Transverse colon (tissue), 4 donors: ENCODE results near the gene FAM9C. TPM values are rescaled to one million over a fixed set of nuclear protein-coding genes. Genes with fewer than 3 reads are reported as not detected.

Experiments
- DNase-seq: peaks from one replicate; pipeline ENCODE4 v3.0.0-alpha.2; 2019
- H3K27ac ChIP-seq, 4 donors: fragments of 200-600 bp; sonication (generic); 2 replicates each; pipeline ENCODE4 v1.5.1; 2016 to 2018; ENCODE audit warnings: inconsistent platforms in 4 of 4
- H3K27me3 ChIP-seq: fragments of 200-600 bp; sonication (generic); 2 replicates; pipeline ENCODE4 v1.5.1; 2017; ENCODE audit warnings: inconsistent platforms
- H3K36me3 ChIP-seq, 4 donors: fragments of 200-600 bp; sonication (generic); 2 replicates each; pipeline ENCODE4 v1.5.1; 2017 to 2019; ENCODE audit warnings: inconsistent platforms in 4 of 4
- H3K4me1 ChIP-seq, 4 donors: fragments of 200-600 bp; sonication (generic); 2 replicates each; pipeline ENCODE4 v1.5.1; 2017 to 2020; ENCODE audit warnings: inconsistent platforms in 4 of 4
- H3K4me3 ChIP-seq, 4 donors: fragments of 200-600 bp; sonication (generic); 1 replicate in 1 of 4; 2 replicates in 3 of 4; pipeline versions ENCODE4 v1.5.1 to v1.6.1; 2017 to 2019; ENCODE audit warnings: inconsistent platforms in 4 of 4
- H3K9me3 ChIP-seq, 2 donors: fragments of 200-600 bp; sonication (generic); 2 replicates each; pipeline ENCODE4 v1.5.1; 2017 to 2019; ENCODE audit warnings: inconsistent platforms in 2 of 2
- EP300 ChIP-seq: sonication (generic); formaldehyde crosslinking; IDR thresholded peaks from one replicate; pipeline ENCODE4 v1.6.1; 2017; ENCODE audit warnings: antibody characterized with exemption, low read depth
- POLR2A ChIP-seq: fragments of 450-650 bp; IDR thresholded peaks from one replicate; pipeline ENCODE4 v1.6.1; 2016; ENCODE audit warnings: antibody characterized with exemption, mild to moderate bottlenecking, moderate library complexity
- POLR2AphosphoS5 ChIP-seq, 3 donors: sonication (generic); formaldehyde crosslinking; IDR thresholded peaks; one replicate each; pipeline ENCODE4 v1.6.1; 2016; ENCODE audit warnings: antibody characterized with exemption in 3 of 3
- WGBS, 2 donors: methylation state at CpG; one replicate each; pipeline ENCODE4 v1.1.5; 2018; ENCODE audit warnings: low coverage in 1 of 2; 5-methylcytosine and 5-hydroxymethylcytosine counted together
- in situ Hi-C, 4 donors: fragments of 200-750 bp; cut with MboI; loops; one replicate each; pipeline versions ENCODE4 v1.15.0 to v1.15.1; 2017; ENCODE audit warnings: low sequenced_read_pairs in 3 of 4, low pct_ligation_motif_present in 1 of 4, low pct_unique_long_range_greater_than_20kb in 1 of 4
- intact Hi-C: fragments of 100-400 bp; cut with DNase I; formaldehyde crosslinking; loops from one replicate; pipeline ENCODE4 v1.15.1; 2023; ENCODE audit warnings: low total_unique reads
- total RNA-seq, 4 donors: library from RNA; depleted of rRNA; stranded (reverse); fragments of >200 nt; gene quantifications; one replicate each; pipeline ENCODE4 v1.1.0, GENCODE V29; 2016
- TF ChIP-seq, protein P1 (sequence below), 5 experiments: fragments of 200-600 bp in 3 of 5; fragments of 450-650 bp in 2 of 5; sonication (generic) in 3 of 5; IDR thresholded peaks; 1 replicate in 2 of 5; 2 replicates in 3 of 5; pipeline ENCODE4 v1.5.1; 2016 to 2017; ENCODE audit warnings: antibody characterized with exemption in 5 of 5, inconsistent platforms in 3 of 5, mild to moderate bottlenecking in 2 of 5, moderate library complexity in 1 of 5

FAM9C gene
- total RNA-seq, 4 donors from 2014 or later: 0.14 to 0.64 TPM; not detected in 2

DNA sequence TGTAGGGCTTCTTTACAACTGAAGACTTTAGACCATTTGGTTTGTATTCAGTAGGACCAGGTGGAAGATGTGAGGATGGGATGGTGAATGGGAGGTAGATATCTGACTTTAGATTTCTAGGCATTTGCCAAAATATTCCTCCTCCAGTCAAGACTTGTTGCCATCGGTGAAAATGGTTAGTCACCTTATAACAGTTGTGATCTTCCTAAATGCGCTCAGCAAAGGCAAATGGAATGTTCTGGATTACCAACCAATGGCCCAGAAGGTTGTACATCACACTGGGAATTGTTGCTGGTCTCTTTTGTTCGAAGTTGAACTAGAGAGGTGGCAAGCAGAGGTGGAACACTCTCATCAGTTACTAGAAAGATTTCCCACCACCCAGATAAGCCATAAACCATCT, 35.6 kb downstream of the FAM9C start:
- no peaks in the 10 kb centered on the region for H3K36me3 ChIP-seq
- H3K4me3 ChIP-seq: no peak overlapping the region
- H3K27me3 ChIP-seq: no peaks in the 10 kb centered on the region
- H3K4me1 ChIP-seq: peaks cover 0 to 30% (median 14%) of the 10 kb centered on the region in 4 donors
- in situ Hi-C loops (no loop called here), intact Hi-C loops (no loop called here)
- H3K27ac ChIP-seq: peak overlapping the region in 3 of 4 donors; percentile 30 to 52 (median 42)
- TF ChIP-seq POLR2A: no peak
- TF ChIP-seq, protein P1, sequence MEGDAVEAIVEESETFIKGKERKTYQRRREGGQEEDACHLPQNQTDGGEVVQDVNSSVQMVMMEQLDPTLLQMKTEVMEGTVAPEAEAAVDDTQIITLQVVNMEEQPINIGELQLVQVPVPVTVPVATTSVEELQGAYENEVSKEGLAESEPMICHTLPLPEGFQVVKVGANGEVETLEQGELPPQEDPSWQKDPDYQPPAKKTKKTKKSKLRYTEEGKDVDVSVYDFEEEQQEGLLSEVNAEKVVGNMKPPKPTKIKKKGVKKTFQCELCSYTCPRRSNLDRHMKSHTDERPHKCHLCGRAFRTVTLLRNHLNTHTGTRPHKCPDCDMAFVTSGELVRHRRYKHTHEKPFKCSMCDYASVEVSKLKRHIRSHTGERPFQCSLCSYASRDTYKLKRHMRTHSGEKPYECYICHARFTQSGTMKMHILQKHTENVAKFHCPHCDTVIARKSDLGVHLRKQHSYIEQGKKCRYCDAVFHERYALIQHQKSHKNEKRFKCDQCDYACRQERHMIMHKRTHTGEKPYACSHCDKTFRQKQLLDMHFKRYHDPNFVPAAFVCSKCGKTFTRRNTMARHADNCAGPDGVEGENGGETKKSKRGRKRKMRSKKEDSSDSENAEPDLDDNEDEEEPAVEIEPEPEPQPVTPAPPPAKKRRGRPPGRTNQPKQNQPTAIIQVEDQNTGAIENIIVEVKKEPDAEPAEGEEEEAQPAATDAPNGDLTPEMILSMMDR (IDR thresholded peaks at IDR 0.05): no peak
- no peak for TF ChIP-seq EP300
- TF ChIP-seq POLR2AphosphoS5 (IDR thresholded peaks at IDR 0.05): no peak
- no peak for DNase-seq
- H3K9me3 ChIP-seq: no peaks in the 10 kb centered on the region
- 95% methylated on average over 3 of the region's 3 CpGs; no CpG with 5 or more reads in 1 of the 2 donors for WGBS, 2 donors

DNA sequence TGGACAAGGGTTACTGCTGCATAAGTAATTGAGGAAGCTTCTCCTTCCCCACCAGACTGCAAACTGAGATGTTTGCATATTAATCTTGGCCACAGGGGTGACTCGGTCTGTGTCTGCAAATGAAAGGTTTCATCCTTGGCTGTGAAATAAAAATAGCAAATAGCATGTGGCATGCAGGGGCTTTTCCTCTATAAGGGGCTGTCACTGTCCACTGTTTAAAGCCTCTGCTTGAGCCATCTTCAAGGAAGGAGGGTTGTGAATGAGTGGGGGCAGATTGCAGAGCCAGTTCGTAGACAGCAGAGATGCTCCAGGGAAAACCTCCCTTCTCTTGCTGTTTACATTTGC, 36.3 kb downstream of the FAM9C start:
- in situ Hi-C loops: no loop called here
- H3K4me1 ChIP-seq: peaks cover 0 to 26% (median 11%) of the 10 kb centered on the region in 4 donors
- 36% methylated on average over 2 of the region's 2 CpGs; no CpG with 5 or more reads in 1 of the 2 donors for WGBS, 2 donors
- no peak for DNase-seq
- H3K36me3 ChIP-seq: no peaks in the 10 kb centered on the region
- intact Hi-C loops: no loop called here
- H3K4me3 ChIP-seq: no peak overlapping the region
- TF ChIP-seq POLR2AphosphoS5 (IDR thresholded peaks at IDR 0.05): no peak
- TF ChIP-seq, protein P1 (IDR thresholded peaks at IDR 0.05): no peak
- no peak for TF ChIP-seq POLR2A
- no peak for TF ChIP-seq EP300
- peak overlapping the region; percentile 30 to 52 (median 46) for H3K27ac ChIP-seq
- no peaks in the 10 kb centered on the region for H3K27me3 ChIP-seq
- H3K9me3 ChIP-seq: no peaks in the 10 kb centered on the region

DNA sequence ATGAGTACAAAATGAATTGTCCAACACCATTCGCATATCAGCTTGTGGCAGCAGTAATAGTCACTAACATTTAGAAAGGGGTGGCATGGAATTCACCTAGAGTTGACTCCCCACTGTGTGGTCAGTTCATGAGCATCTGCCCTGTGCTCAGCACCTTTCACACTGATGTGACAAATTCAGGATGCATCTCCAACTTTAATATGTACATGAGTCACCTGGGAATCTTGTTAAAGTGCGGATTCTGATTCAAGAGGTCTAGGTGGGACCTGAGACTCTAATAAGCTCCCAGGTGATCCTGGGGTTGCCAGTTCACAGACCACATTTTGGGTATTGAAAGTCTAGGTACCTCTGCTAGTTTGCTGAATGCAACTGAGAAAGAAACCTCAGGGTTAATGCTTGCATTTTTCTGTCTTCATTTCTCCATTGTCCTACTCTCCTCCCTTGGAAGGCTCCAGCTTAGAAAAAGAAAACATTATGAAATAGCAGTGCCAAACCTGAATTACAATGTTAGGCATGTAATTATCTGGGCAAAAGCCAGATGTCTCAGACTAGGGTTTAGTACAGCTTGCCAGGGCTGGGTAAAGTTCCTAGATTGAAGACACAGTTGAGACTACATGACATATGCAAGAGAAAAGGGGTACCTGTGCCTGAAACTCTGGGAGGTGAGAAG, 36.8 kb downstream of the FAM9C start:
- no peaks in the 10 kb centered on the region for H3K36me3 ChIP-seq
- no peak for DNase-seq
- H3K4me1 ChIP-seq: peaks cover 0 to 29% (median 10%) of the 10 kb centered on the region in 4 donors
- no peaks in the 10 kb centered on the region for H3K27me3 ChIP-seq
- WGBS, 2 donors: 75% methylated on average over 2 of the region's 2 CpGs; no CpG with 5 or more reads in 1 of the 2 donors
- in situ Hi-C loops (no loop called here), intact Hi-C loops (no loop called here)
- TF ChIP-seq EP300: no peak
- TF ChIP-seq POLR2A: no peak
- TF ChIP-seq POLR2AphosphoS5 (IDR thresholded peaks at IDR 0.05): no peak
- H3K27ac ChIP-seq: peak overlapping the region; percentile 30 to 52 (median 46)
- no peak overlapping the region for H3K4me3 ChIP-seq
- H3K9me3 ChIP-seq: no peaks in the 10 kb centered on the region

DNA sequence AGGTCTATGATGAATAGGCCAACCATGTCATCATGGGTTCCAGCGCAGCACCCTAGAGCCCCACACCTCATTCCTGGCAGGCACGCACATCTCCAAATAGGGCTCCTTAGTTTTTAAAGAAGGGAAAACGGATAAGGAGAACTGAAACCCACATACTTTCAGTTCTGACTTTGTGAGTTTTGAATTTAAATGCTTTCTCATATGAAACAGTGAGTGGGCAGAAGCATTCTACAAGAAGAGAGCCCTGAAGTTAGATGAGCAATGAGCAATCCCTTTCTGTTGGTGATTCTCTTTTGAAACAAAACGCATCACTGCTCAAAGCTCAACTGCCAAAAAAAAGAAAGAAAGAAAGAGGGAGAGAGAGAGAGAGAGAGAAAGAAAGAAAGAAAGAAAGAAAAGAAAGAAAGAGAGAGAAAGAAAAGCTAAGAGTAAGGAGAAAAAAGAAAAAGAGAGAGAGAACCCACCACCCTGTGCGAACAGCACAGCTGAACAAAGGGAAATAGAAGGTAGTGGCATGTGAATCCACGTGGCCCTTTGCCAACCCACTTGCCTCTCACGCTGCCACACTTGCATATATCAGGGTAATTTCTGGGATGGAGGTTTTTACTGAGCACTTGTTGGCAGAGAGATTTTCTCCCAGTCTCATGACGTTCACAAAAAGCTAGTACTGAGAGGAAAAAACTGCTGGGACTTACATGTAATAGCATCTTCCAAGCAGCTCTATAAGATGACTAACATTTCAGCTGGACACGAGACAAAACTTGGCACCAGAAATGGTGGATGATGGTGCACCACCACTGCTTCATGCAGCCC, 38.6 kb downstream of the FAM9C start:
- intact Hi-C loops (no loop called here), in situ Hi-C loops (no loop called here)
- 7 to 48% methylated on average over 3 to 9 of the region's 9 CpGs for WGBS, 2 donors
- H3K4me3 ChIP-seq: no peak overlapping the region
- no peaks in the 10 kb centered on the region for H3K9me3 ChIP-seq
- H3K36me3 ChIP-seq: no peaks in the 10 kb centered on the region
- peak overlapping the region; percentile 16 to 35 (median 25) for H3K27ac ChIP-seq
- no peak for DNase-seq
- peaks cover 0 to 38% (median 17%) of the 10 kb centered on the region in 4 donors for H3K4me1 ChIP-seq
- H3K27me3 ChIP-seq: no peaks in the 10 kb centered on the region
- TF ChIP-seq POLR2AphosphoS5 (IDR thresholded peaks at IDR 0.05): no peak
- TF ChIP-seq, protein P1 (IDR thresholded peaks at IDR 0.05): no peak
- TF ChIP-seq EP300: no peak
- TF ChIP-seq POLR2A: no peak
